Right atrium auricular region (tissue), 2 donors: ENCODE measurements around the gene FAM53B. TPM values are rescaled to one million over a fixed set of nuclear protein-coding genes. Genes with fewer than 3 reads are reported as not detected.

ENCODE experiments used
- DNase-seq: peaks from one replicate; pipeline ENCODE4 v3.0.0-alpha.2; 2019; ENCODE audit warnings: low spot score
- H3K27ac ChIP-seq, 2 donors: fragments of 200-600 bp; sonication (generic); 1 replicate in 1 of 2; 2 replicates in 1 of 2; pipeline ENCODE4 v1.5.1; 2016 to 2019
- H3K27me3 ChIP-seq, 2 donors: fragments of 200-600 bp; sonication (generic); one replicate each; pipeline versions ENCODE4 v1.5.1 to v1.6.0; 2017 to 2019
- H3K36me3 ChIP-seq: fragments of 200-600 bp; sonication (generic); one replicate; pipeline ENCODE4 v1.5.1; 2016
- H3K4me1 ChIP-seq, 2 donors: fragments of 200-600 bp; sonication (generic); one replicate each; pipeline versions ENCODE4 v1.5.1 to v1.6.0; 2017 to 2019
- H3K4me3 ChIP-seq, 2 donors: fragments of 200-600 bp; sonication (generic); 1 replicate in 1 of 2; 2 replicates in 1 of 2; pipeline ENCODE4 v1.5.1; 2017 to 2019; ENCODE audit warnings: mild to moderate bottlenecking in 1 of 2, moderate library complexity in 1 of 2
- H3K9me3 ChIP-seq, 2 donors: fragments of 200-600 bp; sonication (generic); one replicate each; pipeline ENCODE4 v1.5.1; 2019
- CTCF ChIP-seq, 2 donors: fragments of 200-600 bp; sonication (generic); IDR thresholded peaks; one replicate each; pipeline ENCODE4 v1.5.1; 2019; ENCODE audit warnings: antibody characterized with exemption in 2 of 2
- total RNA-seq, 2 donors: library from RNA; depleted of rRNA; stranded (reverse); fragments of >200 nt; gene quantifications; one replicate each; pipeline ENCODE4 v1.1.0, GENCODE V29; 2016

FAM53B gene
- total RNA-seq, 2 donors from 2014 or later, result 30.3 to 31.1 TPM

- Histone ChIP-seq H3K4me1 (peaks cover 0 to 99% of the 10 kb centered on the region in 2 donors), H3K36me3 (no peaks in the 10 kb centered on the region), H3K4me3 (no peak overlapping the region), H3K27ac (peak overlapping the region; percentile 84 to 86), H3K9me3 (no peaks in the 10 kb centered on the region), H3K27me3 (no peaks in the 10 kb centered on the region)
- DNase-seq, result no peak
- TF ChIP-seq CTCF (IDR thresholded peaks at IDR 0.05), result no peak
Observed at GRCh38 chr10:124722798-124723783, 21.1 kb downstream of the FAM53B start.

GRCh38 chr10:124721330-124722045 lies 22.7 kb downstream of the FAM53B start:
- DNase-seq, result peak; percentile 90
- TF ChIP-seq CTCF (IDR thresholded peaks at IDR 0.05), result no peak
- H3K27ac ChIP-seq, result peak overlapping the region; percentile 84 to 86

GRCh38 chr10:124719213-124719851 lies 24.8 kb downstream of the FAM53B start:
- Histone ChIP-seq H3K36me3 (no peaks in the 10 kb centered on the region), H3K9me3 (no peaks in the 10 kb centered on the region), H3K27ac (peak overlapping the region; percentile 60 to 84), H3K4me3 (no peak overlapping the region), H3K27me3 (no peaks in the 10 kb centered on the region), H3K4me1 (peaks cover 0 to 89% of the 10 kb centered on the region in 2 donors)
- peak; percentile 36 to 71 for TF ChIP-seq CTCF (IDR thresholded peaks at IDR 0.05)
- DNase-seq, result no peak

More at GRCh38 chr10:124721330-124722045, 22.7 kb downstream of the FAM53B start:
- Histone ChIP-seq H3K36me3 (no peaks in the 10 kb centered on the region), H3K4me3 (no peak overlapping the region), H3K4me1 (peaks cover 0 to 99% of the 10 kb centered on the region in 2 donors), H3K9me3 (no peaks in the 10 kb centered on the region), H3K27me3 (no peaks in the 10 kb centered on the region)

- no peak for DNase-seq
- Histone ChIP-seq H3K27me3 (no peaks in the 10 kb centered on the region), H3K4me1 (peaks cover 0 to 84% of the 10 kb centered on the region in 2 donors), H3K36me3 (no peaks in the 10 kb centered on the region), H3K27ac (peak overlapping the region; percentile 60 to 84), H3K4me3 (no peak overlapping the region), H3K9me3 (no peaks in the 10 kb centered on the region)
- TF ChIP-seq CTCF (IDR thresholded peaks at IDR 0.05), result no peak
Observed at GRCh38 chr10:124717911-124718741, 26.1 kb downstream of the FAM53B start.
